B cell (primary cell): Measurements from ENCODE around the gene C1QTNF7. TPM values are rescaled to one million over a fixed set of nuclear protein-coding genes. Genes with fewer than 3 reads are reported as not detected.

Experiments used
- ATAC-seq: fragments of 200-7000 bp; cut with Tn5 transposase; one replicate; pipeline ENCODE4 v1.10.0; 2021; ENCODE audit warnings: low read depth, mild to moderate bottlenecking, moderate number of reproducible peaks, moderate library complexity
- CTCF ChIA-PET: fragments of 350-600 bp; sonication (Branson Sonifier 250); formaldehyde crosslinking; loops from one replicate; lab custom pipeline; 2021; ENCODE audit warnings: antibody characterized with exemption, inconsistent platforms; lab: Charles Lee
- POLR2A ChIA-PET: fragments of 350-600 bp; sonication (Branson Sonifier 250); formaldehyde crosslinking; loops from one replicate; lab custom pipeline; 2021; ENCODE audit warnings: antibody characterized with exemption; lab: Charles Lee
- DNase-seq: peaks from one replicate; pipeline ENCODE4 v3.0.0; 2013
- H2AFZ ChIP-seq: 2 replicates; pipeline ENCODE4 v1.6.1; 2012; ENCODE audit warnings: mild to moderate bottlenecking, low read depth, low read length; ENCODE audit not compliant: insufficient read depth, poor library complexity, severe bottlenecking
- H3K27ac ChIP-seq, 2 donors: 1 replicate in 1 of 2; 2 replicates in 1 of 2; pipeline ENCODE4 v1.5.1; 2012 to 2013; ENCODE audit warnings: low read length in 2 of 2, mild to moderate bottlenecking in 2 of 2, moderate library complexity in 1 of 2
- H3K27me3 ChIP-seq, 4 experiments: fragments of 200-600 bp in 1 of 4; sonication (generic) in 1 of 4; replicated peaks in 1 of 4; 1 replicate in 2 of 4; 2 replicates in 2 of 4; pipeline versions ENCODE4 v1.6.1 to v1.7.0; 2013 to 2016; ENCODE audit warnings: low read length in 3 of 4, mild to moderate bottlenecking in 2 of 4, mixed read lengths in 1 of 4, moderate library complexity in 1 of 4; ENCODE audit not compliant: insufficient read depth in 4 of 4, control insufficient read depth in 3 of 4; ENCODE audit errors: control extremely low read depth in 1 of 4
- H3K36me3 ChIP-seq, 2 experiments: replicated peaks in 1 of 2; 1 replicate in 1 of 2; 2 replicates in 1 of 2; pipeline versions ENCODE4 v1.6.1 to v1.7.1; 2013; ENCODE audit warnings: low read length in 1 of 2; ENCODE audit not compliant: insufficient read depth in 2 of 2, control insufficient read depth in 1 of 2; ENCODE audit errors: control extremely low read depth in 1 of 2, extremely low read depth in 1 of 2
- H3K4me1 ChIP-seq, 2 donors: fragments of 200-600 bp in 1 of 2; sonication (generic) in 1 of 2; 1 replicate in 1 of 2; 2 replicates in 1 of 2; pipeline versions ENCODE4 v1.5.1 to v1.6.1; 2013 to 2017; ENCODE audit warnings: low read length in 2 of 2; ENCODE audit not compliant: control insufficient read depth in 2 of 2, insufficient read depth in 2 of 2
- H3K4me2 ChIP-seq: replicated peaks from 2 replicates; pipeline ENCODE3; 2012; ENCODE audit warnings: mild to moderate bottlenecking, low read depth, low read length; ENCODE audit not compliant: poor library complexity, severe bottlenecking
- H3K4me3 ChIP-seq, 5 experiments: fragments of 200-600 bp in 1 of 5; sonication (generic) in 1 of 5; 1 replicate in 3 of 5; 2 replicates in 2 of 5; pipeline versions ENCODE4 v1.5.1 to v1.7.0; 2011 to 2016; ENCODE audit warnings: low read length in 4 of 5, mild to moderate bottlenecking in 4 of 5, low read depth in 2 of 5, control low read depth in 1 of 5, moderate library complexity in 1 of 5; ENCODE audit not compliant: insufficient read depth in 1 of 5; ENCODE audit errors: control extremely low read depth in 1 of 5, extremely low read depth in 1 of 5
- H3K79me2 ChIP-seq: fragments of 200-600 bp; sonication (generic); one replicate; pipeline ENCODE4 v1.6.0; 2016; ENCODE audit warnings: low read length; ENCODE audit not compliant: control insufficient read depth, insufficient read depth
- H3K9ac ChIP-seq: fragments of 200-600 bp; sonication (generic); 2 replicates; pipeline ENCODE4 v1.6.1; 2017; ENCODE audit warnings: mild to moderate bottlenecking, low read length, moderate library complexity
- H3K9me3 ChIP-seq, 3 donors: one replicate each; pipeline versions ENCODE4 v1.6.1 to v1.7.1; 2013; ENCODE audit warnings: low read length in 2 of 3; ENCODE audit not compliant: control insufficient read depth in 2 of 3, insufficient read depth in 1 of 3; ENCODE audit errors: control extremely low read depth in 1 of 3
- H4K20me1 ChIP-seq: 2 replicates; pipeline ENCODE4 v1.6.0; 2012; ENCODE audit warnings: mild to moderate bottlenecking, low read length; ENCODE audit not compliant: insufficient read depth, control insufficient read depth, poor library complexity, severe bottlenecking
- H3K27ac Mint-ChIP-seq: one replicate; pipeline ENCODE4 v1.8.0; 2021; ENCODE audit warnings: mixed read lengths
- H3K27me3 Mint-ChIP-seq: one replicate; pipeline ENCODE4 v1.8.0; 2021; ENCODE audit warnings: mixed read lengths
- H3K4me1 Mint-ChIP-seq: one replicate; pipeline ENCODE4 v1.8.0; 2021; ENCODE audit warnings: mixed read lengths
- H3K4me3 Mint-ChIP-seq: one replicate; pipeline ENCODE4 v1.8.0; 2021; ENCODE audit warnings: mixed read lengths
- H3K9me3 Mint-ChIP-seq: one replicate; pipeline ENCODE4 v1.8.0; 2022; ENCODE audit warnings: mixed read lengths; ENCODE audit not compliant: insufficient read depth
- CTCF ChIP-seq: fragments of 200-600 bp; IDR thresholded peaks from one replicate; pipeline ENCODE4 v1.8.0; 2022; ENCODE audit warnings: antibody characterized with exemption, mild to moderate bottlenecking
- EZH2 ChIP-seq: IDR thresholded peaks from 2 replicates; pipeline ENCODE4 v1.6.1; 2012; ENCODE audit warnings: borderline replicate concordance, low read depth, mild to moderate bottlenecking, moderate library complexity, low read length; ENCODE audit not compliant: insufficient read depth, poor library complexity, severe bottlenecking
- WGBS: methylation state at CpG from one replicate; pipeline ENCODE4 v1.1.5; 2013; ENCODE audit warnings: missing lambda C conversion rate; ENCODE audit not compliant: insufficient coverage; 5-methylcytosine and 5-hydroxymethylcytosine counted together
- intact Hi-C: fragments of 100-400 bp; cut with micrococcal nuclease; formaldehyde crosslinking; loops from one replicate; pipeline ENCODE4 v1.10.0; 2022
- polyA plus RNA-seq: library from polyadenylated mRNA; depleted of rRNA; stranded (reverse); fragments of >200 nt; gene quantifications from 2 replicates; pipeline ENCODE4 v1.2.3, GENCODE V29; 2012
- small RNA-seq: library from RNA; depleted of rRNA; stranded (forward); fragments of <200 nt; gene quantifications from one replicate; pipeline ENCODE3, GENCODE V24; 2012; ENCODE audit warnings: low replicate concordance, low read depth; ENCODE audit not compliant: insufficient read length
- total RNA-seq, 2 donors: library from RNA; stranded (reverse); fragments of 120-200 nt in 1 of 2; gene quantifications; 1 replicate in 1 of 2; 2 replicates in 1 of 2; pipeline versions ENCODE4 v1.2.3 to v1.2.4, GENCODE V29; 2013 to 2022

C1QTNF7 gene
- total and polyA plus RNA-seq, 2 donors (not counting 1 experiment from before 2014, with no cell fraction given) = not detected

GRCh38 chr4:15495621-15496020 is 67.8 kb downstream of the C1QTNF7 start:
- no peak overlapping the region for H3K4me3 ChIP-seq
- no peaks in the 10 kb centered on the region for H3K4me1 ChIP-seq
- intact Hi-C loops = no loop called here
- no peak for ATAC-seq
- H3K4me3 Mint-ChIP-seq = no peak overlapping the region
- H3K79me2 ChIP-seq = no peaks in the 10 kb centered on the region
- no peak for TF ChIP-seq CTCF
- TF ChIP-seq EZH2 = no peak
- H3K4me1 Mint-ChIP-seq = no peaks in the 10 kb centered on the region
- no peak overlapping the region for H3K27ac Mint-ChIP-seq
- H2AFZ ChIP-seq = no peak overlapping the region
- CTCF ChIA-PET = no interaction called here
- H3K27me3 ChIP-seq = no peaks in the 10 kb centered on the region
- H3K36me3 ChIP-seq = no peaks in the 10 kb centered on the region
- POLR2A ChIA-PET = no interaction called here
- peaks cover 0 to 2% (median 0%) of the 10 kb centered on the region in 3 donors for H3K9me3 ChIP-seq
- no peak for DNase-seq
- H3K27me3 Mint-ChIP-seq = peaks cover 4% of the 10 kb centered on the region
- H4K20me1 ChIP-seq = no peaks in the 10 kb centered on the region
- no CpG with 5 or more reads among the region's 1 CpG for WGBS
- H3K27ac ChIP-seq = no peak overlapping the region
- H3K9ac ChIP-seq = no peak overlapping the region
- peaks cover 4% of the 10 kb centered on the region for H3K9me3 Mint-ChIP-seq
- H3K4me2 ChIP-seq = no peak overlapping the region

Small RNAs within 50 kb of the gene (small RNA-seq; reads per million reads assigned to genes)
- gene AC007016.1 = not detected

Other genes starting within 250 kb of the C1QTNF7 start
- not detected in 2 replicates for gene CC2D2A, start 41.8 kb downstream of the C1QTNF7 start, total RNA-seq
- 0.07 TPM in 1 of 2 replicates, not detected in the other for gene CC2D2A, start 41.8 kb downstream of the C1QTNF7 start, polyA plus RNA-seq
- 41.0 and 41.9 TPM in 2 replicates for gene FBXL5, start 227.3 kb downstream of the C1QTNF7 start, total RNA-seq
- gene FBXL5, start 227.3 kb downstream of the C1QTNF7 start, polyA plus RNA-seq = 21.2 and 28.6 TPM in 2 replicates